SH-SY5Y (cell line): ENCODE results near the gene MS4A4E.

ENCODE experiments used
- GATA2 ChIP-seq: IDR thresholded peaks from 2 replicates; pipeline ENCODE4 v1.6.1; 2011; ENCODE audit warnings: mild to moderate bottlenecking, low read depth, low read length
- GATA3 ChIP-seq: IDR thresholded peaks from 2 replicates; pipeline ENCODE4 v1.6.1; 2011; ENCODE audit warnings: low read depth, mild to moderate bottlenecking, low read length, moderate library complexity

DNA sequence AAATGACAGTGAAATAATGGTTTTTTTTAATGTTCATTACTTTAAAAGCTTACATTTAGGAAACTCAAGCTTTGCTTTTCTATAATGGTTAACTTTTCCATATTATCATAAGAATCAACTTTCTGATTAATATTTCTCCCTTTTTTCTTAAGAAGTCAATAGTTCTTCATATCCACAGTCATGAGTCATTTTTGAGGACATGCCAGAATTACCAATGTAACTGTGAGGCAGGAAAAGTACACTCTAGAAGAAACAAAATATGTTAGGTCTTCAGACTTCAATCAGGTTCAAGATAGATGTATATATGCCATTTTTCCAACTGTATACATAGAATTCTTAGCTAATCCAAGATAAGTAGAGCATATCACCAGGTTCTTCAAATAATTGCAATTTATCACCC, 70.9 kb downstream of the MS4A4E start:
- no peak for TF ChIP-seq GATA3
- TF ChIP-seq GATA2 = no peak
